HepG2 (cell line): ENCODE data around the gene TUBA8. TPM values are rescaled to one million over a fixed set of nuclear protein-coding genes. Genes with fewer than 3 reads are reported as not detected.

Experiments used
- ATAC-seq: fragments of 200-7000 bp; cut with Tn5 transposase; 3 replicates; pipeline ENCODE4 v1.9.1; 2020; ENCODE audit warnings: mild to moderate bottlenecking, moderate library complexity
- BruUV-seq: library from RNA; stranded (reverse); fragments of 400-500 nt; replicated peaks from 2 replicates; lab custom pipeline; 2021; lab: Mats Ljungman, UMichigan
- CTCF ChIA-PET: fragments of 300-600 bp; formaldehyde crosslinking; extraction: SDS; loops from one replicate; lab custom pipeline; 2021; ENCODE audit warnings: low total read pairs, inconsistent platforms, low intra/inter-chr PET ratio; lab: Yijun Ruan, JAX
- POLR2A ChIA-PET: fragments of 350-600 bp; sonication (Branson Sonifier 250); formaldehyde crosslinking; loops from one replicate; lab custom pipeline; 2020; ENCODE audit warnings: antibody characterized with exemption, inconsistent platforms; lab: Yijun Ruan, JAX
- DNase-seq: peaks from one replicate; pipeline ENCODE4 v3.0.0-alpha.2; 2015; ENCODE audit warnings: low spot score
- FAIRE-seq: peaks from 3 replicates; lab custom pipeline; 2011; peaks lifted over from hg19 to GRCh38; lab: Jason Lieb, UNC
- H2AFZ ChIP-seq: one replicate; pipeline ENCODE4 v1.6.1; 2011; ENCODE audit warnings: low read length, inconsistent platforms
- H3K27ac ChIP-seq: fragments of 300-600 bp; 3 replicates; pipeline ENCODE4 v1.8.0; 2011; ENCODE audit warnings: mixed run types, mild to moderate bottlenecking, mixed read lengths, low read length, inconsistent platforms; ENCODE audit not compliant: insufficient read depth; ENCODE audit errors: extremely low read length
- H3K27me3 ChIP-seq, 2 experiments: fragments of 200-600 bp in 1 of 2; 2 replicates in 1 of 2; 3 replicates in 1 of 2; pipeline versions ENCODE4 v1.6.0 to v1.8.0; 2011; ENCODE audit warnings: low read length in 2 of 2, mild to moderate bottlenecking in 2 of 2, moderate library complexity in 2 of 2, inconsistent platforms in 1 of 2; ENCODE audit not compliant: insufficient read depth in 2 of 2, control insufficient read depth in 1 of 2
- H3K36me3 ChIP-seq, 2 experiments: fragments of 200-600 bp in 1 of 2; replicated peaks in 1 of 2; 2 replicates in 1 of 2; 3 replicates in 1 of 2; pipeline versions ENCODE4 v1.5.1 to v1.8.0; 2011; ENCODE audit warnings: low read length in 2 of 2, inconsistent platforms in 1 of 2; ENCODE audit not compliant: insufficient read depth in 2 of 2, control insufficient read depth in 1 of 2
- H3K4me1 ChIP-seq: 2 replicates; pipeline ENCODE4 v1.5.1; 2012; ENCODE audit warnings: low read length, inconsistent platforms; ENCODE audit not compliant: insufficient read depth
- H3K4me2 ChIP-seq: 2 replicates; pipeline ENCODE4 v1.6.0; 2011; ENCODE audit warnings: low read depth, low read length, inconsistent platforms
- H3K4me3 ChIP-seq, 3 experiments: fragments of 200-600 bp in 1 of 3; sonication (generic), shearing (Covaris generic) in 1 of 3; replicated peaks in 1 of 3; 2 replicates each; pipeline ENCODE4 v1.5.1; 2011 to 2016; ENCODE audit warnings: low read length in 3 of 3, inconsistent platforms in 2 of 3, low read depth in 2 of 3, mild to moderate bottlenecking in 2 of 3, control low read depth in 1 of 3, mixed read lengths in 1 of 3; ENCODE audit not compliant: insufficient read depth in 1 of 3
- H3K79me2 ChIP-seq: one replicate; pipeline ENCODE4 v1.6.1; 2011; ENCODE audit warnings: low read length, inconsistent platforms; ENCODE audit not compliant: insufficient read depth
- H3K9ac ChIP-seq: 2 replicates; pipeline ENCODE4 v1.6.0; 2011; ENCODE audit warnings: mild to moderate bottlenecking, low read depth, low read length, inconsistent platforms; ENCODE audit not compliant: insufficient read depth
- H3K9me3 ChIP-seq: 2 replicates; pipeline ENCODE4 v1.5.1; 2012; ENCODE audit warnings: mild to moderate bottlenecking, low read length
- H4K20me1 ChIP-seq: 2 replicates; pipeline ENCODE4 v1.6.0; 2011; ENCODE audit warnings: inconsistent platforms, mild to moderate bottlenecking, low read length, moderate library complexity; ENCODE audit not compliant: insufficient read depth
- EHMT2 ChIP-seq: fragments of 200-600 bp; sonication (generic); IDR thresholded peaks from 2 replicates; pipeline ENCODE4 v1.7.0; 2017; ENCODE audit warnings: antibody characterized with exemption, low read depth, low read length, borderline replicate concordance
- ETS1 ChIP-seq: sonication (generic); formaldehyde crosslinking; IDR thresholded peaks from 2 replicates; pipeline ENCODE4 v1.4.0; 2020; ENCODE audit warnings: missing genetic modification reagents
- FIP1L1 ChIP-seq: fragments of 200-400 bp; formaldehyde crosslinking; IDR thresholded peaks from 2 replicates; pipeline ENCODE4 v1.6.1; 2018; ENCODE audit warnings: low read depth, mild to moderate bottlenecking, low read length, moderate library complexity, borderline replicate concordance; ENCODE audit not compliant: insufficient read depth
- HDAC1 ChIP-seq: sonication (generic); formaldehyde crosslinking; IDR thresholded peaks from 2 replicates; pipeline ENCODE4 v1.5.1; 2020; ENCODE audit warnings: mild to moderate bottlenecking, missing genetic modification reagents
- MAFG ChIP-seq: sonication (generic); formaldehyde crosslinking; IDR thresholded peaks from 2 replicates; pipeline ENCODE4 v1.5.1; 2020; ENCODE audit warnings: mild to moderate bottlenecking, missing genetic modification reagents
- RERE ChIP-seq: IDR thresholded peaks from 2 replicates; pipeline ENCODE4 v1.6.1; 2016; ENCODE audit warnings: low read depth, missing genetic modification reagents, missing compliant biosample characterization
- STAT6 ChIP-seq: sonication (generic); formaldehyde crosslinking; IDR thresholded peaks from 2 replicates; pipeline ENCODE4 v1.4.0; 2020; ENCODE audit warnings: missing genetic modification reagents, mild to moderate bottlenecking, borderline replicate concordance
- TBX2 ChIP-seq: sonication (generic); formaldehyde crosslinking; IDR thresholded peaks from 2 replicates; pipeline ENCODE4 v1.5.0; 2020; ENCODE audit warnings: missing genetic modification reagents, mild to moderate bottlenecking, borderline replicate concordance
- ZBTB25 ChIP-seq: IDR thresholded peaks from 2 replicates; pipeline ENCODE4 v1.6.1; 2018; ENCODE audit warnings: missing genetic modification reagents
- ZFP36 ChIP-seq: fragments of 150-350 bp; IDR thresholded peaks from 2 replicates; pipeline ENCODE4 v1.6.1; 2018; ENCODE audit warnings: borderline replicate concordance, low read length, low read depth; ENCODE audit not compliant: partially characterized antibody
- ZMYM4 ChIP-seq: sonication (generic); formaldehyde crosslinking; IDR thresholded peaks from 2 replicates; pipeline ENCODE4 v1.8.1; 2023; ENCODE audit warnings: mild to moderate bottlenecking, missing genetic modification reagents
- ZNF136 ChIP-seq: sonication (generic); formaldehyde crosslinking; IDR thresholded peaks from 2 replicates; pipeline ENCODE4 v1.8.1; 2022; ENCODE audit warnings: low read depth, mild to moderate bottlenecking, moderate library complexity, missing genetic modification reagents
- ZNF747 ChIP-seq: sonication (generic); formaldehyde crosslinking; IDR thresholded peaks from 2 replicates; pipeline ENCODE4 v1.8.1; 2023; ENCODE audit warnings: missing genetic modification reagents, mild to moderate bottlenecking, borderline replicate concordance
- ZNF788 ChIP-seq: sonication (generic); formaldehyde crosslinking; IDR thresholded peaks from 2 replicates; pipeline ENCODE4 v1.5.0; 2020; ENCODE audit warnings: mild to moderate bottlenecking, missing genetic modification reagents, borderline replicate concordance
- in situ Hi-C: cut with HindIII; loops from 2 replicates; pipeline ENCODE4 v1.10.0; 2017; ENCODE audit warnings: low pct_unique_long_range_greater_than_20kb; ENCODE audit not compliant: extremely low pct_ligation_motif_present
- intact Hi-C: fragments of 100-400 bp; cut with micrococcal nuclease; formaldehyde crosslinking; loops from one replicate; pipeline ENCODE4 v1.10.0; 2022; ENCODE audit not compliant: unreplicated experiment
- polyA plus RNA-seq, 8 experiments: library from polyadenylated mRNA; depleted of rRNA in 3 of 8; stranded (reverse) in 7 of 8; unstranded in 1 of 8; fragments of >200 nt; fragmentation: Illumina TruSeq in 4 of 8; extraction: Trizol in 4 of 8; gene quantifications; 2 replicates each; pipeline versions ENCODE4 v1.2.1 to v1.2.3, GENCODE V29; 2011 to 2016; ENCODE audit warnings: low read depth in 4 of 8, missing spikeins in 1 of 8, mixed read lengths in 1 of 8; ENCODE audit not compliant: insufficient read depth in 1 of 8
- total RNA-seq, 5 experiments: library from RNA; depleted of rRNA; stranded (reverse); fragments of >200 nt; fragmentation: Illumina TruSeq; extraction: Trizol; gene quantifications; 2 replicates each; pipeline ENCODE4 v1.2.3, GENCODE V29; 2016; ENCODE audit warnings: low read depth in 1 of 5

Gene TUBA8
- total and polyA plus RNA-seq, 2 of the 13 experiments (the other 11 are each of a cell fraction or from before 2014, with no cell fraction given): 0.35 to 0.69 TPM

- Histone ChIP-seq H2AFZ (no peak overlapping the region), H3K27me3 (no peaks in the 10 kb centered on the region), H3K4me3 (no peak overlapping the region), H3K9ac (no peak overlapping the region)
- ATAC-seq: no peak; the same call in 2 of the 3 replicates
- intact Hi-C loops: no loop called here
- TF ChIP-seq ZBTB25 (no peak), STAT6 (CRISPR knock-in tag) (no peak), ZNF788 (CRISPR knock-in tag) (no peak), ETS1 (CRISPR knock-in tag) (no peak), ZMYM4 (no peak), FIP1L1 (no peak), ZNF136 (CRISPR knock-in tag) (no peak), HDAC1 (CRISPR knock-in tag) (no peak), ZNF747 (no peak), ZFP36 (no peak), TBX2 (CRISPR knock-in tag) (no peak), EHMT2 (no peak), MAFG (no peak), RERE (CRISPR knock-in tag) (no peak)
- TF ChIP-seq, all 625 proteins: peak for 0
- ChIA-PET CTCF (no interaction called here), POLR2A (no interaction called here)
- no peak for FAIRE-seq
- Histone ChIP-seq H4K20me1 (no peaks in the 10 kb centered on the region), H3K9me3 (no peaks in the 10 kb centered on the region), H3K4me2 (no peak overlapping the region), H3K79me2 (peaks cover 6% of the 10 kb centered on the region), H3K36me3 (peaks cover 27 to 66% of the 10 kb centered on the region in 2 experiments), H3K4me1 (peaks cover 24% of the 10 kb centered on the region), H3K27ac (no peak overlapping the region)
- BruUV-seq: no TSS peak
- in situ Hi-C loops: no loop called here
- DNase-seq: no peak
Measured at GRCh38 chr22:18085188-18085587, 25.4 kb upstream of the TUBA8 start.
